ENCODE measurements around the gene TFR2. TPM values are rescaled to one million over a fixed set of nuclear protein-coding genes. Genes with fewer than 3 reads are reported as not detected.

Gene TFR2

Small RNA genes lying within 50 kb of the gene (small RNA-seq; reads per million reads assigned to genes)
- gene SAP25 (ENCODE audit: insufficient read depth): not detected

Measured in neuronal stem cell (in vitro differentiated cells).